ENCODE data around the gene MORN5. TPM values are rescaled to one million over a fixed set of nuclear protein-coding genes. Genes with fewer than 3 reads are reported as not detected.

The MORN5 gene
- polyA plus RNA-seq, 1 experiment = not detected

DNA sequence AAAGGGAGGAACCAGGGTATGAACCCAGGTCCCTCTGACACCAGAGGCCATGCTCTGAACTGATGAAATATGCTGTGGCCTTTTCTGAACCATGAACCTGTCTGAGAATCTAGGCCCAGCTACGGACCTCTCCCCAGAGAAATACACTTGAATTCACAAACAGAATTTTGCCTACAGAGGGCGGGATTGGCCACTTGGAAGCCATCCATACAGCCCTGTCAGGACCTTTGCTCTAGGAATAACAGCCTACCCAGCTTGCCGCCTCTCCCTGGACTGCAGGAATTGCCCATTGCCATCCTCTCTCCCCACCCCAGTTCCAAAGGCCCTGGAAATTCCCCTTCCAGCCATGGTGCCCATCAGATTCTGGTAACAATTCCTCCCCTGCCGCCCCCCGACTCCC lies 26.6 kb downstream of the MORN5 start:
- CTCF ChIA-PET = interaction anchor here (1.3 kb wide), 1 partner anchor 28 kb away, joined by 3 read pairs; no protein-coding TSS in a partner anchor

DNA sequence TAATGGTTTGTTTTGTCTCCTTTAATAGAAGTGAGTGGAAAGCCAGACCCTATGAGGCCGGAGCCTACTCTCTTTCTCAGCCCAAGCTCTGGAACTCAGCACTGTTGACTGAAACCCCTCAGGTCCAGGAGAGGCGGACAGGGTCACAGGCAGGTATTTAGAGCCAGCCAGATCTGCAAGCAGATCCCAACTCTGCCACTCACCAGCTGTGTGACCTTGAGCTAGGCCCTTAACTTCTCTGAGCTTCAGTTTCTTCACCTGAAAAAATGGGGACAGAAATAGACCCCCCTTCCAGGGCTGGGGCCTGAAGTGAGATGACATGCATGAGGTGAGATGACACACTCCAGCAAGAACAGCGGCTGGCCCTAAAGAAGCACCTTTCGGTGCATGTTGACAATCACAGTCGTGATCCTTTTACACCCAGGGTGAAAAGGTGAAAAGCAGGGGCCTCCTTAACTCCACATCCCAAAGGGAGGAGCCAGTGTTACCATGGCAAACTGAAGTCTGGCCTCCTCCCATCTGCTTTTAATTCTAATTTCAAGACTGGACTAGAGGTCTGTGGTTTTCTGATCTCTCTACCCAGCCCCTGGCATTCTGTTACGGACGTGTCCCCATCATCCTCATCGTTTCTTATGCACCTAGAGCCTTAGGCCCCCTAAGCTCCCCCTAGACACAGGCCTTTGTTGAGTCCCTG lies 27.2 kb downstream of the MORN5 start:
- CTCF ChIA-PET = interaction anchor here (1.3 kb wide), 1 partner anchor 29 kb away, joined by 3 read pairs; no protein-coding TSS in a partner anchor

More for the DNA sequence above, 26.6 kb downstream of the MORN5 start:
- Histone ChIP-seq H3K9me3 (ENCODE audit: control insufficient read depth, insufficient read depth, low read length) (no peaks in the 10 kb centered on the region), H3K27me3 (ENCODE audit: control insufficient read depth, insufficient read depth, low read length) (peaks cover 34% of the 10 kb centered on the region), H3K27ac (ENCODE audit: low read depth, low read length) (no peak overlapping the region), H3K4me3 (ENCODE audit: low read depth, low read length) (no peak overlapping the region)
- TF ChIP-seq, protein P1, sequence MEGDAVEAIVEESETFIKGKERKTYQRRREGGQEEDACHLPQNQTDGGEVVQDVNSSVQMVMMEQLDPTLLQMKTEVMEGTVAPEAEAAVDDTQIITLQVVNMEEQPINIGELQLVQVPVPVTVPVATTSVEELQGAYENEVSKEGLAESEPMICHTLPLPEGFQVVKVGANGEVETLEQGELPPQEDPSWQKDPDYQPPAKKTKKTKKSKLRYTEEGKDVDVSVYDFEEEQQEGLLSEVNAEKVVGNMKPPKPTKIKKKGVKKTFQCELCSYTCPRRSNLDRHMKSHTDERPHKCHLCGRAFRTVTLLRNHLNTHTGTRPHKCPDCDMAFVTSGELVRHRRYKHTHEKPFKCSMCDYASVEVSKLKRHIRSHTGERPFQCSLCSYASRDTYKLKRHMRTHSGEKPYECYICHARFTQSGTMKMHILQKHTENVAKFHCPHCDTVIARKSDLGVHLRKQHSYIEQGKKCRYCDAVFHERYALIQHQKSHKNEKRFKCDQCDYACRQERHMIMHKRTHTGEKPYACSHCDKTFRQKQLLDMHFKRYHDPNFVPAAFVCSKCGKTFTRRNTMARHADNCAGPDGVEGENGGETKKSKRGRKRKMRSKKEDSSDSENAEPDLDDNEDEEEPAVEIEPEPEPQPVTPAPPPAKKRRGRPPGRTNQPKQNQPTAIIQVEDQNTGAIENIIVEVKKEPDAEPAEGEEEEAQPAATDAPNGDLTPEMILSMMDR (IDR thresholded peaks at IDR 0.05; ENCODE audit: low read depth, low read length) = no peak
- POLR2A ChIA-PET = no interaction called here
- DNase-seq (ENCODE audit: low read depth, low spot score) = no peak

DNA sequence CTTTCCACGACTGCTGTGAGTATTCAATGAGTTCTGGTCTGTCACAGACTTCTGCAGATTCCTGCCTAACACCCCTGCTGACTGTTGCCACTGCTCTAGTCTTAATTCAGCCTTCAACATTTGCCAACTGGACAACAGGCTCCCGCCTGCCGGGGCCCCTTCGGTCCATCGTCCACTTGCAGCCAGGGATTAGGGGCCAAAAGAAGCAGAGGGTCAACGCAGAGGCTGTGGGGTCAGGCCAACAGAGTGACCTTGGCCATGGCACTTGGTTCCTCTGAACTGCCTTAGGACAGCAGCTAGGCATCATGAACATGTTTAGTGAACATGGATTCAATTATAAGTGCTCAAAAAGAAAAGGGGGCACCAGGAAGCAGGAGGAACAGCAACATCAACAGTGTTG lies 28.7 kb downstream of the MORN5 start:
- ChIA-PET CTCF (no interaction called here), POLR2A (interaction anchor here (0.6 kb wide), 1 partner anchor 115 kb away, joined by 7 read pairs; no protein-coding TSS in a partner anchor)
- TF ChIP-seq, protein P1 (IDR thresholded peaks at IDR 0.05; ENCODE audit: low read depth, low read length) = no peak
- no peak for DNase-seq (ENCODE audit: low read depth, low spot score)
- no peak overlapping the region for H3K27ac ChIP-seq (ENCODE audit: low read depth, low read length)
- H3K27me3 ChIP-seq (ENCODE audit: control insufficient read depth, insufficient read depth, low read length) = peaks cover 29% of the 10 kb centered on the region
- H3K9me3 ChIP-seq (ENCODE audit: control insufficient read depth, insufficient read depth, low read length) = no peaks in the 10 kb centered on the region
- H3K4me3 ChIP-seq (ENCODE audit: low read depth, low read length) = no peak overlapping the region

More for the DNA sequence above, 27.2 kb downstream of the MORN5 start:
- peaks cover 36% of the 10 kb centered on the region for H3K27me3 ChIP-seq (ENCODE audit: control insufficient read depth, insufficient read depth, low read length)
- POLR2A ChIA-PET = no interaction called here
- no peak overlapping the region for H3K27ac ChIP-seq (ENCODE audit: low read depth, low read length)
- DNase-seq (ENCODE audit: low read depth, low spot score) = no peak
- H3K9me3 ChIP-seq (ENCODE audit: control insufficient read depth, insufficient read depth, low read length) = no peaks in the 10 kb centered on the region
- TF ChIP-seq, protein P1 (IDR thresholded peaks at IDR 0.05; ENCODE audit: low read depth, low read length) = no peak
- no peak overlapping the region for H3K4me3 ChIP-seq (ENCODE audit: low read depth, low read length)

DNA sequence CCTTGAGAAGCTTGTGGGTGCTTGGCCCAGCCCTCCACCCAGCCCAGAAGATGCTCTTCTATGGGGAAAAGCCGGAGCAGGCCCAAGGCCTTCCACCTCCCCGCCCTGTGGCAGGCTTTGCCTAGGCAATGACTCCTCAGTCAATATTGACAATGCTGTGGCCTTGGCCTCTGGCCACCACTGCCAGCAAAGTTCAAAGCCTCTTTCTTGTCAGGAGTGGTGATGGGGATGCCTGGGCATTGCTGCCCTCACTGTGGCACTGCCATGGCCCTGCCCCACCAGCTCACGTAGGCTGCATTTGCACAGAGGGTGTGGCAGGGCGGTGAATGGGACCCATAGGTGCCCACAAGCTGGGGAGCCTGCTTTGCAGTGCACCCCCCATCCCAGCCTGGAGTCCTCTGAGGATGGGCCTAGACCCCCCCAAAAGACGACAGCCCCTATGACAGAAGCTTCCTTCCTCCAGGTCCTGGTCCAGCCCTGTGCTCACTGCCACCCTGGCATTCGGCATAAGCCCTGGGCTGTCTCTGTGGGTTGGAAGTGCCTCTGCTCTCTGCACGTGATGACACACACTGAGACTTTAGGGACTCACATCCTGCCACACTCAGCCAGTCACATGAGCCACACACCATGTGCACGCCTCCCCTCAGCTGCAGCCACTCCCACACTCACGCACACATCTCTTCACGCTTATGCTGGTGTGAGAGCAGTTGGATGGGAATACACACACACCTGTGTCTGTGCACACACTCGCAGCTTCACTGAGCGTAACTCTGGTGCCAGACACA lies 31.1 kb downstream of the MORN5 start:
- Histone ChIP-seq H3K4me3 (ENCODE audit: low read depth, low read length) (no peak overlapping the region), H3K27me3 (ENCODE audit: control insufficient read depth, insufficient read depth, low read length) (peaks cover 24% of the 10 kb centered on the region), H3K9me3 (ENCODE audit: control insufficient read depth, insufficient read depth, low read length) (no peaks in the 10 kb centered on the region), H3K27ac (ENCODE audit: low read depth, low read length) (no peak overlapping the region)
- CTCF ChIA-PET = no interaction called here
- no peak for DNase-seq (ENCODE audit: low read depth, low spot score)
- TF ChIP-seq, protein P1 (IDR thresholded peaks at IDR 0.05; ENCODE audit: low read depth, low read length) = no peak
- POLR2A ChIA-PET = no interaction called here

DNA sequence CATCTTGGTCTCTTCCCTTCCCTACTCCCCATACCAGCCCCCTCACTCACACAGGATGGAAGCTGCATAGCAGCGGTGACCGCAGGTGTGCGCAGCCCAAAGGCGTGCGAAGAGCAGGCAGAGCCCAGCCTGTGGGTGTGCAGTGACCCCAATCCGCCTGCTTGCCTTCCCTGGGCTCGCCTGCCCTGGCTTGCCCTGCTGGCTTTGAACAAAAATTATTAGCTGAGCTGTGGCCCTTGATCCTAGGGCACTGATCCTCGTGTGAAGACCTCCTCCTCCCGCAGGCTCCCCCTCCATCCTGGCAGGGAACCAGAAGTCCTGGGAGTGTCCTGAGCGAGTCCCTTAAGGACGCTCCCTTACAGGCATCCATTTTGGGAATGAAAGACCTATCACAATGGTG lies 31.9 kb downstream of the MORN5 start:
- ChIA-PET POLR2A (no interaction called here), CTCF (no interaction called here)
- no peak for DNase-seq (ENCODE audit: low read depth, low spot score)
- H3K27me3 ChIP-seq (ENCODE audit: control insufficient read depth, insufficient read depth, low read length) = peaks cover 24% of the 10 kb centered on the region
- no peaks in the 10 kb centered on the region for H3K9me3 ChIP-seq (ENCODE audit: control insufficient read depth, insufficient read depth, low read length)
- TF ChIP-seq, protein P1 (IDR thresholded peaks at IDR 0.05; ENCODE audit: low read depth, low read length) = no peak
- no peak overlapping the region for H3K27ac ChIP-seq (ENCODE audit: low read depth, low read length)
- no peak overlapping the region for H3K4me3 ChIP-seq (ENCODE audit: low read depth, low read length)

All from AG04450 (cell line).